Fibroblast of upper back skin (primary cell): ENCODE measurements around the gene OR4C11.

Experiments
- DNase-seq: peaks from one replicate; pipeline ENCODE4 v3.0.0-alpha.2; 2013

The OR4C11 gene, protein sequence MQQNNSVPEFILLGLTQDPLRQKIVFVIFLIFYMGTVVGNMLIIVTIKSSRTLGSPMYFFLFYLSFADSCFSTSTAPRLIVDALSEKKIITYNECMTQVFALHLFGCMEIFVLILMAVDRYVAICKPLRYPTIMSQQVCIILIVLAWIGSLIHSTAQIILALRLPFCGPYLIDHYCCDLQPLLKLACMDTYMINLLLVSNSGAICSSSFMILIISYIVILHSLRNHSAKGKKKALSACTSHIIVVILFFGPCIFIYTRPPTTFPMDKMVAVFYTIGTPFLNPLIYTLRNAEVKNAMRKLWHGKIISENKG

DNA sequence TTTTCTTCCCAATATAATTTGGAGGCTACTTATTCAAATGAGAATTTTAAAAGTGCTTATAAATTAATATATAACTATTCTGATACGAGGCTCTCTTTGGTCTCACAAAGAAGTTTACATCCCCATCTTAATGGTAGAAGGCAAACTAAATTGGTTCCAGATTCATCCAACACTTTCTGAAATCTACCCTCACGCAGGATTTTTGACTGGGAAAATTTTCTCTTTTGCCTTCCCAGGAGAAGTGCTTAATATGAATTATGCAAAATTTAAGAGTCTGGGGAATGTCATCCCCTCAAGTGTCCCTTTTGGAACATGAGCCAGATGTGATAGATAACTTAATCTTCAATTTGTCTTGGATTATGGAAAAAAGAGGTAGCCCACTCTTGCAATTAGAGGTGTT, at the start of gene OR4C11:
Gene OR4C11, minus strand, starts transcription at position 101 of the 400 bp plus-strand sequence. CDS start 3,272 bp downstream, outside the sequence.
- DNase-seq = no peak

DNA sequence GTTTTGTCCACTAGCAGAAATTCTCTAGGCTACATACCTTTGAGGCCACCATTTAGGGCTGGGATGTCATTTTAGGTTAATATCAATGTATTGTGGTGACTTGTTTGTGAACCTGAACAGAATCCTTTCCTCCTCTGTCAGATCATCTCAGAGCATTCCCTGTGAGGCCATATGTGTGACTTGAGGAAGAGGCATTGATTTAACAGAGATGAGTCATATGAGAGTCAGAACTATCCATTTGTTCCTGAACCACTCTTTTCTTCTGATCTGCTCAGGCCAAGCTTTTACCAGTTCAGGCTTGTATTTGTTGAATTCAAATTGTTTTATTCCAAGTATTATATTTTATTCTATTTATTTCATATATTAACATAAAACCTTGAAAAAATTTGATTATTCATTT, 47.7 kb upstream of the OR4C11 start:
- DNase-seq = no peak

DNA sequence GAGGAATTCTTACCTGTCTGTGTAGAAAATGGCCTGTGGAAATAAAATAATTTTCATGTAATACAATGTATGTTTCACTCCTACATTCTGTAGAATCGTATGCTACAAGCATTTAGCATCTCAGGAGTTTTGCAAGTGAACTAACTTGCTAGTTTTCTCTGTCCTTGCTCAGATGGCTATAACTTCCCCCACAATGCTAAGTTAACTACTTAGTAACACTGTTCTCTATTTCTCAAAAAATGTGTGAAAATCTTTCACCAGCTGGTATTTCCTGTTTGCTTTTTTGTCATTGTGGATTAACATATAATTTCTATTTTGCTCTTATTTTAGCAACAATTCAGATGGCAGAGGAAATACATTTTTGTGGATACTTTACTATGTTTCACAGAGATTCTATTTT, 45.1 kb upstream of the OR4C11 start:
- no peak for DNase-seq

DNA sequence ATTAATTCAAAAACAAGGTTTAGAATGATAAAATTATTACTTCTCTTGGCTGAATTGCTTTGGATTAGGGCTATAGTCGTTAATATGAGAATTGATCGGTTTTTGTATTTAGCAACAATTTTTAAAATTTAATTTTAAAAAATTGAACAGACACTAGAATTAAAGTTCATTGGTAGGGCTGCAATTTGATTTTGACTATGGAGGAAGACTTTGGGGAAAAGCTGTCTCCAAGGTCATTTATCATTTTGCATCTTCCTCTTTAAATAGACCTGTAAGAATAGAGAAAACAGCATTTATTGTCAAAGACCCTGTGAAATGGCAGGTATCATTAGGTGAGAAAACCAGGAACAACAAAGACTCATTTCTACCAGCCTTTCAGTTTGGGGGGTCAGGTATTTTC, 40.6 kb upstream of the OR4C11 start, which contains the start of gene OR4S2:
Gene OR4S2, plus strand, starts transcription at position 301 of the 400 bp plus-strand sequence. CDS start 2,577 bp downstream, outside the sequence.
- no peak for DNase-seq

DNA sequence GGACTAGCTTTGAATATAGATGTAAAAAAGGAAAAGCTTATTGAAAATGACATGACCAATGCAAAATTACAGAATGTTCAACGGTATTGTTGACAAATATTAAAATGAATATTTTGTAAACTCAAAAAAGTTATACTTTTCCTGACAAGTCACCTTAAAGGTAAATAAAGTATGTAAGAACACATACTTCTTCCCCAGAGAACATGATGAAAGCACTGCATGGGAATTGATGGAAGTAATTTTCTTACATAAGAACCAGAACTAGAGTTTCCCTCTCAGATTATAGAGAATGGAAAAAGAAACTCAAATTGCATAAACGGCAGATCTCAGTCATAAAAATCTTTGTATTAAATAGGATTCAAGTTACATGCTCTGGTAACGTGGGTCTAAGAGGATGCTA, 27.4 kb upstream of the OR4C11 start, which contains the start of gene OR4P4:
Gene OR4P4, plus strand, starts transcription at position 301 of the 400 bp plus-strand sequence.
- DNase-seq = no peak

DNA sequence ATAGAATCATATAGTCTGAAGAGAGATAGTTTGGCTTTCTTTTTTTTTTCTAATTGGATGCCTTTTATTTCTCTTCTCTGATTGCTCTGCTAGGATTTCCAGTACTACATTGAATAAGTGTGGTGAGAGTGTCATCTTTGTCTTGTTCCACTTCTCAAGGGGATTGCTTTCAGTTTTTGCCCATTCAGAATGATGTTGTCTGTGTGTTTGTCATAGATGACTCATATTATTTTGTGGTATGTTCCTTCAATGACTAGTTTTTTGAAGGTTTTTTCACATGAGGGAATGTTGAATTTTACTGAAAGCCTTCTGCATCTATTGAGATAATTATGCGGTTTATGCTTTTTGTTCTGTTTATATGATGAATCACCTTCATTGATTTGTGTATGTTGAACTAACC, 17.1 kb upstream of the OR4C11 start:
- no peak for DNase-seq

DNA sequence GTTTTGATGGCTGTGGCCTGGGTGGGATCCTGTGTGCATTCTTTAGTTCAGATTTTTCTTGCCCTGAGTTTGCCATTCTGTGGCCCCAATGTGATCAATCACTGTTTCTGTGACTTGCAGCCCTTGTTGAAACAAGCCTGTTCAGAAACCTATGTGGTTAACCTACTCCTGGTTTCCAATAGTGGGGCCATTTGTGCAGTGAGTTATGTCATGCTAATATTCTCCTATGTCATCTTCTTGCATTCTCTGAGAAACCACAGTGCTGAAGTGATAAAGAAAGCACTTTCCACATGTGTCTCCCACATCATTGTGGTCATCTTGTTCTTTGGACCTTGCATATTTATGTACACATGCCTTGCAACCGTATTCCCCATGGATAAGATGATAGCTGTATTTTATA, 34.9 kb downstream of the OR4C11 start:
- no peak for DNase-seq

DNA sequence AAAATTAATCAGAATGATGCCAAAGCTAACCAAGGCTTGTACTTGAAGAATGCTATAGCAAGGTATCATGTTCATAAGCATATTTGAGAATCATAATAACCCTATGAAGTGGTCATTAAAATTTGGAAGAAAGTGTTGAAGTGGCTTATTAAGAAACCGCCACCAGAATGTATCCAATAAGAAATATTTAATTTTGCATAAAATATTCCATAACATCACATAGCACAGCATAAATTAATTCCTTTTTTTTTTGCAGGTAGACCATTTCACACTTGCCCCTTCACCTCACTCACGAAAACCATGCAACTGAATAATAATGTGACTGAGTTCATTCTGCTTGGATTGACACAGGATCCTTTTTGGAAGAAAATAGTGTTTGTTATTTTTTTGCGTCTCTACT, 35.6 kb downstream of the OR4C11 start, which contains the start of gene OR4C16:
Gene OR4C16, plus strand, starts transcription at position 301 of the 400 bp plus-strand sequence. Its CDS starts 0 bp downstream, at position 301.
- DNase-seq = no peak

DNA sequence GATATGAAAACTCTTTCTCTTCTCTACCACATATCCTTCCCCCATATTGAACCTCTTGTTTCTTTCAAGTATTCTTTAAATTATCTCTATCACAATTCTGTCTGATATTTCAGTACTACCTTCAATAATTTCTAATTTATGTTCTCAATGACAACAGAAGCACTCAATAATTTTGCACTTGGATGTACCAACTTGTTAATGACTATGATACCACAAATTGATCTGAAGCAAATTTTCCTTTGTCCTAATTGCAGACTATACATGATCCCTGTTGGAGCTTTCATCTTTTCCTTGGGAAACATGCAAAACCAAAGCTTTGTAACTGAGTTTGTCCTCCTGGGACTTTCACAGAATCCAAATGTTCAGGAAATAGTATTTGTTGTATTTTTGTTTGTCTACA, 53.3 kb downstream of the OR4C11 start, which contains the start of gene OR4C15:
Gene OR4C15, plus strand, starts transcription at position 301 of the 400 bp plus-strand sequence. Its CDS starts 0 bp downstream, at position 301.
- no peak for DNase-seq
